ENCODE data around the gene NLRP10.
"Not testable (repeated sequence)": the region's sequence is repeated elsewhere in the genome, so short reads cannot be mapped to it uniquely, and the experiment has no call there.

The NLRP10 gene, protein sequence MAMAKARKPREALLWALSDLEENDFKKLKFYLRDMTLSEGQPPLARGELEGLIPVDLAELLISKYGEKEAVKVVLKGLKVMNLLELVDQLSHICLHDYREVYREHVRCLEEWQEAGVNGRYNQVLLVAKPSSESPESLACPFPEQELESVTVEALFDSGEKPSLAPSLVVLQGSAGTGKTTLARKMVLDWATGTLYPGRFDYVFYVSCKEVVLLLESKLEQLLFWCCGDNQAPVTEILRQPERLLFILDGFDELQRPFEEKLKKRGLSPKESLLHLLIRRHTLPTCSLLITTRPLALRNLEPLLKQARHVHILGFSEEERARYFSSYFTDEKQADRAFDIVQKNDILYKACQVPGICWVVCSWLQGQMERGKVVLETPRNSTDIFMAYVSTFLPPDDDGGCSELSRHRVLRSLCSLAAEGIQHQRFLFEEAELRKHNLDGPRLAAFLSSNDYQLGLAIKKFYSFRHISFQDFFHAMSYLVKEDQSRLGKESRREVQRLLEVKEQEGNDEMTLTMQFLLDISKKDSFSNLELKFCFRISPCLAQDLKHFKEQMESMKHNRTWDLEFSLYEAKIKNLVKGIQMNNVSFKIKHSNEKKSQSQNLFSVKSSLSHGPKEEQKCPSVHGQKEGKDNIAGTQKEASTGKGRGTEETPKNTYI

DNA sequence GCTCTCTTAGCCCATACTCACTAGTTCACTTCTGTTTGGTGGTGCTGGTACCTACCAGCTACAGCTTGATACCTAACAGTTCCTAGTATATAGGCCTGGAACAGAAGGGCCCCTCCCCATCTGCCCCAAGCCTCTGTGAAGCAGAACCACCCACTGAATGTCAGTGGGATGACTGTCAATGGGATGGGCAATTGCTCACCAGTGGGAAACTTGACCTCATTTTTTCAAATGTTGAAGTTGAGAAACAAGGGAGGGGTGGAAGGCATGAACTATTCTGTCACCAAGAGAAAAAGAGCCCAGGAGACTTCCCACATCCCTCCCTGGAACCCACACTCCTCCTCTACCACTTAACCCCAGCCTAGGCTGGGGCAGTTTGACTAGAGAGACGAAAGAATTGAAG is at the start of gene NLRP10:
Gene NLRP10 (minus strand): TSS at position 62 of the 400 bp plus-strand sequence. CDS start 1,952 bp downstream, outside the sequence.
- no peak for DNase-seq

DNA sequence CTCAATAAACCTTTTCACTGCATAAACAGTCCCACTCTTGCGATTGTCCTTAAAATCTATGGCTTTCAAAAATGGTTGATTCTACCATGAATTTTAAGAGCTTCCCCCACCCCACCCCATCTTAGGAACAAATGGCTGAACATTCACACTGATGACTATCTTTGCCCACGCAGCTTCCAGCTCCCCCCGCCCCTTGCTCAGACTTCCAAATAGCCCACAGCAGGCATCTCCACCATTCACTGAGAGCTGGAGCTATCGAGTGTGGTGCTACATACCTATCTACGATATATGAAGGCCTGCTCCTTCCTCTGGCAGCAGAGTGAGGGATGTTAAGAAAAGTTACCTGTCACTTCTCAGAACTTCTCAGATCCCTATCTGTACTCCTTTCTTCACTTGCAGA is 48.6 kb upstream of the NLRP10 start:
- DNase-seq, result no peak

DNA sequence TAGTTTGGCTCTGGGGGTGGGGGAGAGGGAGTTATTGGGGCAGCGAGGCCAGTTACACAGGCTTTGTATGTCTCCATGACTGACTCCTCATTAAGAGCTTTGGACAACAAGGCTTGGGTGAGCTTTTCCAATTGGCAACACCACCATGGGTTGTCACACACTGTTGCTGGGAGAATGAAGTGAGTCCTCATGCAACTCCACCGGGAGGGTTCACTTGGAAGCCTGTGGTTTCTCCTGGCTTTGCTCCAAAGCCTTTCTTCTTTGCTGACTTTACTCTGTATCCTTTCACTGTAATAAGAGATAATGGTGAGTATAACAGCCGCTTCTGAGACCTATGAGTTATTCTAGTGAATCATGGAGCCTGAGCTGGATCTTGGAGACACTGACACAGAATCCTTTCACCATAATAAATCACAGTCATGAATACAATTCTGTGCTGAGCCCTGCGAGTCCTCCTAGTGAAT is 46.8 kb upstream of the NLRP10 start:
- no peak for DNase-seq

DNA sequence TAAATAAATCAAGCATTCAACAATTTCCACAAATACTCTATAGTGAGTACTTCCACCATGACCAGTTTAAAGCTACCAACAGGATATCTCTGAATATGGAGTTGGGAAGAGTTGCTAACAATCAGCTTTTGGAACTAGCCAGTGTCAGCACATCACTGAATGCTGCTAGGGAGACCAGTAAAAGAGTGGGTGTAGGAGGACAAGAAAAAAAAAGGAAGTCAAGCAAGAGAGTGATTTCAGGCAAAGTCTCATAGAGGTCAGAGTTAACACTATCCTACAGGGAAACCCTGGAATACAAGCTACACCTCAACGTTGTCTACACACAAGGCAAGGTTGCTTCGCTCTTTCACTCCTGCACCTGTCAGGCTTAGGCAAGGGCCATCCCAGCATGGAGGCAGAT is 46.1 kb upstream of the NLRP10 start:
- DNase-seq, result no peak

DNA sequence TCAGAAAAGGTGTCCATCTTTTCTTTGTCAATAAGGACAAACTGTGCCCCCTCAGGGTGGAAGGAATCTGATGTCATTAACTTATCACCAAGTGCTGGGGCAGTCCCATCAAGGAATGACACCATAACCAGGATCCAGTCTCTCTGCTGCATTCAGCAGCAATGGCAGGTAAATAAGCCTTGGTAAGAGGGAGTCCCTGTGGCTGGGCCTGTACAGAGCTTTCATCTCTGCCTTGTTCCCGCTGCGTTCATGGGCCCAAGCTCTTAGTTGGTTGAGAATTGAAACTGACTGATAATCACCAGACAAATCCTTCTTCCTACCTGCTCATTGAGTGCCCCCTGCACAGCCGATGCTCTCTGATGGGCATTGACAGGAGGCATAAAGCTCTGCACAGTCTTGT is 44.6 kb upstream of the NLRP10 start:
- no peak for DNase-seq

DNA sequence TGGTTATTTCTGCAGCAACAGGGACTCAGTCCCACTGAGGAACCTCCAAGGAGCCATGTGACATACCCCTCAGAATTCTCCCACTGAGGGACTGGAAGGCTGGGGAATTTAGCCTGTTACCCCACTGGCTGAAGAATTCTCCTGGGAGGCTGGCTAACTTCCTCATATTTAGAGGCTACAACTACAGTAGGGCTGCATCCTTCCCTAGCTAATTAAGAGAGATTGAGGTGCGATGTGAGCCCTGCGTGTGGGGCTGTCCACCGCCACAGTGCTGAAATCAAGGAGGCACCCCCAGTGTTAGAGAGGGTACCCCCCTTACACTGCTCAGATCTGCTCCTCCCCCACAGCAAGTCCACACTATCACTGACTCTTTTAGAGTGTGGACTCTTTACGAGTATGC is 43.0 kb upstream of the NLRP10 start:
- DNase-seq, result no peak

DNA sequence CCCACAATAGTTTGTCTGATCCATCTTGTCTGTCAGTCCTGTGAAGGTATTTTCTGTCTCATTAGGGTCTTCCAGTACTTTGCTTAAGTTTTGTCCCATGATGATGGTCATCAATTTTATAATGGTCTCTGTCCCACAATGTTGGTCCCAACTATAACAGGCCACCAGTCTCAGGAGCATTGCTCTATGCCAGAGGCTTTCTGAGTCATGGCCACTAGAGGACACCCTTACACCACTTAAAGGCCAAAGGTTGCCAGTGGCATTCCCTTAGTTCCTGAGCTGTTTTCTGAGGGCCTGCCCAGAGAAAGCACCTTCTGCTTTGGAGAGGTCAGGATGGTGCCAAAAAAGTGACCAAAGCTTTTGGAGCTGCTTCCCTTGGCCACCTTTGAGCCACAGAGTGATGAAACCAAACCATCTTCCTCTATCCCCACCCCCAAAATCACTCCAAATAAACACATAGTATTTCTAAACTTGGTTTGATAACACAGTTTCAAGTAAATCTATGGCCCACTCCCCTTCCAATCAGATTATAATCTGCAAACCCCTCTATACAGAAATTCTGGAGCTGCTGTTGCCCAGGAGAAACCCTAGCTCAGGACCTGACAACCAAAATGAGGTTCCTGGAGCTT is 41.2 kb upstream of the NLRP10 start:
- DNase-seq, result peak; percentile 58

DNA sequence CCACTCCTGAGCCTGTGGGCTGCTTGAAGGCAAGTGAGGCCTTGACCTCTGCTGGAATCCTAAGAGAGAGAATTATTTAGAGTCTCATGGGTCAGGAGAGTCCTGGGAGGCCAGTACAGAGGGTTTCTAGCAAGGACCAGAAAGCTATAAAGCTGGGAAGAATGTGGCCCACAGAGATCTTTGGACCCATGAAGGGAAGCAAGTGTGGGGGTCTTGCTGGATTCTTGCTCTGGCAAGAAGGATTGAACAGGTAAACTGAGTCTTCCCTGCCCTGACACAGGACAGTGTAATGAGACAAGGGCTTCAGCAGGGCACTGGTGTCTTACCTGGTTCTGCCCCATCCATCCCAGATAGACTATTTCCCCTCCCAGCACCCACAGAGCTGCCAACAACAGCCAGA is 40.3 kb upstream of the NLRP10 start:
- no peak for DNase-seq

DNA sequence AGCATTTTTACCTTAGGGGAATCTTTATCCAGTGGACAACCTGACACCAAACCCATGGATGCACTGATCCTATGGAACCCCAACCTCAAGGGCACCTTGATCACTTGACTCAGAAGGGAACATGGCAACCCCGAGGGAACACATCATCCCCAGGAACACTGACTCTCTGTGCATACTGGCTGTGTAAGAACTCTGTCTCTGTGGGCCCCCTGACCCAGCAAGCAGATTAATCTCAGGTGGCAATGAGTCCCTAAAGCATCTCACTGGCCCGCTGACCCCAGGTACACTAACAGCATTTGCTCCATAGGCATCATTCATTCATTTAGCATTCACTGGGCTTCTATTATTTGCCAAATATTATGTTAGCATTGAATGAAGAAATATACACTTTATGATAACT is 38.8 kb upstream of the NLRP10 start:
- DNase-seq, result no peak

DNA sequence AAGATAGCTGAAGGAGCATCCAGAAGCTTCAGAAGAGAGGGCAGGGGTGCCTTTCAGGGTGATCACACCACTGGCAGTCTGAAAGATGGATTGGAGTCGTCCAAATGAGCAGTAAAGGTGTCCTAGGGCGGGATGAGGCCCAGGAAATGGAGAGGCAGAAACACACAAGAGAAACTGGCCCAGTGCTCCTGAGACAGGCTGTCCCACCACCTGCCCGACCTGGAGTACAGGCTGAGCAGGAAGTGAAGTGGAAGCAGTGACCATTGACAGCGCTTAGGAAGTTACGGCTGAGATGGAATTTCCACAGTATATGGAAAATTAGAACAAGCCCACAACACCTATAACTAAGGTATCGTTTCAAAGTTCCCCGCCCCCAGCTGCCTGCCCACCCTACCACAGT is 37.9 kb upstream of the NLRP10 start:
- DNase-seq, result no peak

DNA sequence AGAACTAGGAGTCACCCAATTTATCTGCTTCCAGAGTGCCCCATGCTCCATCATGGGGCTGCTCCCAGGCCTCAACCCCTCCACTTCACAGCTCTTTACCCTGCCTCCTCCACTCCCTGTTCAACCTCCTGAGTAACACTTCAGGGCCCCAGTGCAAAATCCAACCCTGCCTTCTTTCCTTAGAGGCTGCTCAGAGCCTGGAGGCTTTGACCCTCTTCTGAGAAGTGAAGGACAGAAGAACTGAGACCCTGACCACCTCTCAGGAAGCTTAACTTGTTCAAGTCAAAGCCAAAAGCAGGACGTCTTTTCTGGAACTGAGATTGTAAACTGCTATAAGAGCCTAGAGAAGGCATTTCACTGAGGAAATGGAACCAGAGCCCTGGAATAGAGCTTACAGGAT is 37.4 kb upstream of the NLRP10 start:
- no peak for DNase-seq

DNA sequence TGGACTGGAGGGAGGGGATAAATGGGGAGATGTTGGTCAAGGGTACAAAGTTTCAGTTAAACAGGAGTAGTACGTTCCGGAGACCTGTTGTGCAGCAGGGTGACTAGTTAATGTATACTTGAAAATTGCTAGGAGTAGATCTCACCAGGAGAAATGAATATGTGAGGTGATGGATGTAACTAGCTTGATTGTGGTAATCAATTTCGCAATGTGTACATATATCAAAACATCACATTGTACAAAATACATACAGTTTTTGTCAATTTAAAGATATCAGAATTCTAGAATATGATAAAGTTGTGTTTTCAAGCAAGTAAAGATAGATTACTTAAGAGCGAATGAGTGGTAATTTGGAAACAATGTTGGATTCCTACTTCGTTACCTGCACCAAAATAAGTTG is 35.1 kb upstream of the NLRP10 start:
- no peak for DNase-seq

DNA sequence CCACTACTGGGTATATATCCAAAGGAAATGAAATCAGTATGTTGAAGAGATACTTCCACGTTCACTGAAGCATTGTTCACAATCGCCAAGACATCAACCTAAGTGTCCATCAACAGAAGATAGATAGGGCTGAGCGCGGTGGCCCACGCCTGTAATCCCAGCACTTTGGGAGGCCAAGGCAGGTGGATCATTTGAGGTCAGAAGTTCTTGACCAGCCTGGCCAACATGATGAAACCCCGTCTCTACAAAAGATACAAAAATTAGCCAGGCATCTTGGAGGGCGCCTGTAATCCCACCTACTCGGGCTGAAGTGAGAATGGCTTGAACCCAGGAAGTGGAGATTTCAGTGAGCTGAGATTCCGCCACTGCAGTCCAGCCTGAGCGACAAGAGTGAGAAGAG is 34.5 kb upstream of the NLRP10 start:
- DNase-seq, result no peak

DNA sequence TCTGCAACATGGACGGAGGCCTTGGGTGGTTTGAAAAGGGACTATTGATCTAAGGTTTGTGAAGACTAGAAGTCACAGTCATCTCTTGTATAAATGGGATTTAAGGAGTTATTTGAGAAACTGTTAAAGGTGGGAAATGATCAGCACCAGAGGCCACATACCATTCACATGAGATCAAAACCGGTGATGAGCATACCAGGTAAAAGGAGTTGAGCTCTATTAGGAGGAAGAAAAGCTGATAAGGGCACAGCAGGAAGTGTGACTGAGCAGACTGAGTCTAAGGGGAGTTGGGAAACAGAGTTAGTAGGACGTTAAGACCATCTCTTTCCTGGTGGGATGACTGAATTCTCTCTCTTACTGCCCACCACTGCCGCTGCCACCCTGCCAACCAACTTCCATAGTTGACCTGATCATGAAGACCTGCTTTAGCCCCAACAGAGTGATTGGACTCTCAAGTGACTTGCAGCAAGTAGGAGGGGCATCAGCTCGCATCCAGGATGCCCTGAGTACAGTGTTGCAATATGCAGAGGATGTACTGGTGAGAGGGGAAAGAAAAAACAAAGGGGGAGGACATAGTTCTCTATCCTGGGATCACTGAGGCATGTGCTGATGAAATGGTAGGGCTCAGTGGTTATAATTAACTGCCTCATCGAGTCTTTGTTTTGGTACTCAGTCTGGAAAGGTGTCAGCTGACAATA is 29.5 kb upstream of the NLRP10 start:
- no peak for DNase-seq

DNA sequence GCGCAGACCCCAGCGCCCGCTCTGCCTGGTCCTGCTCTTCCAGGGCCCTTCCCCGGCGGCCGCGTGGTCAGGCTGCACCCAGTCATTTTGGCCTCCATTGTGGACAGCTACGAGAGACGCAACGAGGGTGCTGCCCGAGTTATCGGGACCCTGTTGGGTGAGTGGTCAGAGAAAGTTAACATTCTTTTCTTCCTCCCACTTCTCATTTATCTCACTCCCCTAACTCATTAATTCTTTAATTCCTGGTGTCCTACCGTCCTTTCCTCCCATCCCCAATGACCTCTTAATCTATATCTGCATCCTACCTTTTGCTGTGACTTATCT is 22.3 kb upstream of the NLRP10 start:
- not testable (repeated sequence) for DNase-seq

DNA sequence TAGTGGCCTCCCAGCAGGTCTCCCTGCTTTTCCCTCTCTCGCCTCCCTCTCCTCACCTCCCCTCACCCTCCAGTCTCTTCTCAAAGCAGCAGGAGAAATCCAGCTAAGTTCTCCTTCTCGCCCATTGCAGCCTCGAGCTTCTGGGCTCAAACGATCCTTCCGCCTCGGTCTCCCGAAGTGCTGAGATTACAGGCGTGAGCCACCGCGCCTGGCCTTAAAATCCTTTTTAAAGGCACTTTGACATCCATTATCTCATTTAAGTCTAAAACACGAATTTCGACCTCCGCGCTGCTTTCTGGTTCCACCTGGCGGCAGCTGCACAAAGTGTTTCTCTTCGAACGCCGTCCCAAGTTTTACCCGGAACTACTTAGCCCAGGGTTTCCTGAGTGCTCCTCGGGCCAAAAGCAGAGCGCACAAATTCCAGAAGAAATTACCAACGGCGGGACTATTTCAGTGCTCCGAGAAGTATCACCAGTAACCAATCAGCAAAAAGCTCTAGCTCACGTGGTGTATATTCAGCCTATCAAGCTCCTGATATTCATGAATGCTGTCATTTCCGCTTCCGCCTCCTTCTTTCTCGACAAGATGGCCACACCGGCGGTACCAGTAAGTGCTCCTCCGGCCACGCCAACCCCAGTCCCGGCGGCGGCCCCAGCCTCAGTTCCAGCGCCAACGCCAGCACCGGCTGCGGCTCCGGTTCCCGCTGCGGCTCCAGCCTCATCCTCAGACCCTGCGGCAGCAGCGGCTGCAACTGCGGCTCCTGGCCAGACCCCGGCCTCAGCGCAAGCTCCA is 21.7 kb upstream of the NLRP10 start, which contains the start of gene EIF3F:
Gene EIF3F (plus strand): TSS at position 570 of the 792 bp plus-strand sequence. CDS start 16 bp downstream, at position 586.
- DNase-seq, result peak; percentile 98

DNA sequence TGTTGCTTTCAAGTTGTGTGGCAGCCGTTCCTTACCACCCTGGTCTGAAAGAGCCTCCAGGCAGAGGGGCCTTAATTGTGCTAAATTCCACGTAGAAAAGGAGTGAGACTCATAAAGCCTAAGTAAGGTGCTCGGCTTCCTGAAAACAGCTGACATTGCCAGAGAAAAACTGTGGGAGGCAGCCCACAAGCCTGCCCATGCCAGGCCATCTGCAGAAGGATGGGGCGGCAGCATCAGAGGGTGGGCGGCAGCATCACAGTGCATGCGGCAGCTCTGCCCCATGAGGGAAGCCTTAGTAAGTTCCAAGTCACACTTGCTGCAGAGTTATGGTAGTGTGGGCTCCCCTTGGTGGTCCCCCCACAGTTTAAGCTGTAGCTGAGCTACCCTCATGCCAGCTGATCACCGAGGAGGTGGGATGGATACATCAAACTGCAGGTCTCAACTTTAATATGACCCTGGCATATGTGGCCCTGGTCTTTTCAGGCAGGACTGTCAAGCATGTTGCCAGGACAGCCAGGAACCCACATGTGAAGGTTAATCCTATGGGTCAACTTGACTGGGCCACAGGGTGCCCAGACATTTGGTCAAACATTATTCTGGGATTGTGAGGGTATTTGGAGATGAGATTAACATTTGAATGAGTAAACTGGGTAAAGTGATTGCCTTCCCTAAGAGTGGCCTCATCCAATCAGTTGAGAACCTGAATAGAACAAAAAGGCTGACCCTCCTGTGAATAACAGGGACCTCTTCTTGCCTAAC is 18.8 kb upstream of the NLRP10 start:
- no peak for DNase-seq

DNA sequence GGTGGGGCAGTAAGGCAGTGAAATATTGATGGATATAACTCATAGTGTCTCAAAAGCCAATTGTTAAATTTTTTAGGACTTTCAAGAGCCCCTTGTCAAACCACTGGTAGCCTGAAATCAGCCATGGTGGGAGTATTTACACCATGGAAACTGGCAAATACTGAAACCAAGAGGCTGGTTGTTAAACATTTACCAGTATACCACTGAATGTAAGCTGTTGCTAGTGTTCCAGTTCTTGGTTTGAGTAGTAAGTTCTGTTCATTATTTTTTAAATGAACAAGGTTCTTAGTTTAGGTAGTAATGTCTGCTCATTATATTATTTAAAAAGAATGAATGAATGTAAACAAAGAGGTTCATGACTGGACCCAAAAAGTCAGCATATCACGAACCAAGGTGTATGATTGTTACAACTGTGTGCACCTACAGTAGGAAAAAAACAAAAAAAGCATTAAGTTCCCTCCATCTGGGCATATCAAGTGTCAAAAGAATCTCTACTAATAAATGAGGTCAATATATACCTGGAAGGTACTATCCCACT is 17.4 kb upstream of the NLRP10 start:
- DNase-seq, result no peak

DNA sequence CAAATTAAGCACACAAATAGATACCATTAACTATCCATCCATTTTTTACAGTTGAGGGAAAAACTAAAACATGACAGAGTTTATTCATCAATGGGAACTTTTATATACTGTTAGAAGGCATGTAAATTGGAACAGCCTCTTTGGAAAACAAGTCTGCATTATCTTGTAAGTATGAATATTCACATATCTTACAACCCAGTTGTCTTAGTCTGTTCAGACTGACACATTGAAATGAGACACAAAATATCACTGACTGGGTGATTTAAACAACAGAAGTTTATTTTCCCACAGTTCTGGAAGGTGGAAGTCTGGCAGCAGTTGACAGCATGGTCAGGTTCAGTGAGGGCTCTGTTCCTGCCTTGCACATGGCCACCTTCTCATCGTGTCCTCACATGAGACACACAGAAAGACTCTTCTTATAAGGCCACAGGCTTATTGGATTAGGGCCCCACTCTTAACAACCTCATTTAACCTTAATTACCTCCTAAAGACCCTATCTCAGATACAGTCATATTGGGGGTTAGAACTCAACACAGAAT is 16.4 kb upstream of the NLRP10 start:
- DNase-seq, result no peak

DNA sequence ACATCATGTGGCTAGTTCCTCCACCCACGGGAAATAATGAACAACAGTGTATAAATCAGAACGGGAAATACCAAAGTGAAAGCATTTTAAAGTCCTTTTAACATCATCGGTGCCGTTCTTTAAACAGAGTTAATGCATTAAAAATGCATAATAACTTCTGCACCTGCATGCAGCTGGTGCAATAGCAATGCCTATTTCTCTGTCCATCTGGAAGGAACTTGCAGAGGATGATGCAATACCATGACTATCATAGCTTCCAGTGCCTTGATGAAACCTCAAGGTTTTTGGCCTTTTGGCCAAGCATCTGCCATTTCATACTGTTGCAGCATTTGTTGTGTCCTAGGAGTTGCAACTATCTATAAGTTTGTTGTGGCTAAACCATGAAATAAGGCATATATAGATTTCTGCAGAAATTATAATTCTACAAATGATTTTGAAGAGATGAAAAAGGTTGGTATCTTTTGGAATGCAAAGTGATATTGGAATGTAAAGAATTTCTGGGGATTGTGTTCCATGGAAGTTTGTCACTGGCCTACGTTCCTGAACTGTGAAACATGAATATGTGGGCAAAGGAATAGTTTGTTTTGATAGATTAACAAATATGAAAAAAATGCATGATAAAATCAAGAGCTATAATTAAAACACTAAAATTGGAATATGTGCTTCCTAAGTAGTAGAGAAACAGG is 12.1 kb upstream of the NLRP10 start:
- no peak for DNase-seq

DNA sequence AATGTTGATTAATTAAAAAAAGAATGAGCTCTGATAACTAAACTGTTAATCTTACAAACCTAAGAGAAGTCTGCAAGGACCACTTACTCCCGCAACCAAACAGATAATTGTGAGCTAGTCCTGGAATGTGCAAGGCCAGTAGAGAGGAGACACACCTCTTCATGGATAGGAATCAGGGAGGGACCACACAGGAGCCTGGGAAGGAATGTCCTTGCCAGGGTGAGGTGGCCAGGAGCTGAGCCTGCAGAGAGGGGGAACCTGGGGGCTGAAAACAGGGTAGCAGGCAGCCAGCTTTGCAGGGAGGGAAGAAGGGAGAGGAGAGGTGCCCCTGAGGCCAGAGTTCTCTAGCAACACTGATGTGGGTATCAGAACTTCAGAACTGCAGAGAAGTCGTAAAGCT is 9.4 kb upstream of the NLRP10 start:
- DNase-seq, result no peak
